Measurements from ENCODE around the gene SRSF9.
"Not testable (repeated sequence)": the region's sequence is repeated elsewhere in the genome, so short reads cannot be mapped to it uniquely, and the experiment has no call there.

DNA sequence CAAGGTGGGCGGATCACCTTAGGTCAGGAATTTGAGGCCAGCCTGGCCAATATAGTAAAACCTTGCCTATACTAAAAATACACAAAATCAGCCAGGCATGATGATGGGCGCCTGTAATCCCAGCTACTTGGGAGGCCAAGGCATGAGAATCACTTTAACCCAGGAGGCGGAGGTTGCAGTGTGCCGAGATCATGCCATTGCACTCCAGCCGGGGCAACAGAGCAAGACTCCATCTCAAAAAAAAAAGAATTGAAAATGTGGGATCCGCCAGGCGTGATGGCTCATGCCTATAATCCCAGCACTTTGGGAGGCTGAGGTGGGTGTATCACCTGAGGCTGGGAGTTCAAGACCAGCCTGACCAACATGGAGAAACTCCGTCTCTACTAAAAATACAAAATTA, 49.8 kb upstream of the SRSF9 start:
- TF ChIP-seq, protein P1, sequence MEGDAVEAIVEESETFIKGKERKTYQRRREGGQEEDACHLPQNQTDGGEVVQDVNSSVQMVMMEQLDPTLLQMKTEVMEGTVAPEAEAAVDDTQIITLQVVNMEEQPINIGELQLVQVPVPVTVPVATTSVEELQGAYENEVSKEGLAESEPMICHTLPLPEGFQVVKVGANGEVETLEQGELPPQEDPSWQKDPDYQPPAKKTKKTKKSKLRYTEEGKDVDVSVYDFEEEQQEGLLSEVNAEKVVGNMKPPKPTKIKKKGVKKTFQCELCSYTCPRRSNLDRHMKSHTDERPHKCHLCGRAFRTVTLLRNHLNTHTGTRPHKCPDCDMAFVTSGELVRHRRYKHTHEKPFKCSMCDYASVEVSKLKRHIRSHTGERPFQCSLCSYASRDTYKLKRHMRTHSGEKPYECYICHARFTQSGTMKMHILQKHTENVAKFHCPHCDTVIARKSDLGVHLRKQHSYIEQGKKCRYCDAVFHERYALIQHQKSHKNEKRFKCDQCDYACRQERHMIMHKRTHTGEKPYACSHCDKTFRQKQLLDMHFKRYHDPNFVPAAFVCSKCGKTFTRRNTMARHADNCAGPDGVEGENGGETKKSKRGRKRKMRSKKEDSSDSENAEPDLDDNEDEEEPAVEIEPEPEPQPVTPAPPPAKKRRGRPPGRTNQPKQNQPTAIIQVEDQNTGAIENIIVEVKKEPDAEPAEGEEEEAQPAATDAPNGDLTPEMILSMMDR (IDR thresholded peaks at IDR 0.05): not testable (repeated sequence)
- TF ChIP-seq POLR2A, EP300, POLR2AphosphoS5 (IDR thresholded peaks at IDR 0.05): not testable (repeated sequence)
